ENCODE measurements around the gene FCGBP.
"Not testable (repeated sequence)": the region's sequence is repeated elsewhere in the genome, so short reads cannot be mapped to it uniquely, and the experiment has no call there.

Gene FCGBP

DNA sequence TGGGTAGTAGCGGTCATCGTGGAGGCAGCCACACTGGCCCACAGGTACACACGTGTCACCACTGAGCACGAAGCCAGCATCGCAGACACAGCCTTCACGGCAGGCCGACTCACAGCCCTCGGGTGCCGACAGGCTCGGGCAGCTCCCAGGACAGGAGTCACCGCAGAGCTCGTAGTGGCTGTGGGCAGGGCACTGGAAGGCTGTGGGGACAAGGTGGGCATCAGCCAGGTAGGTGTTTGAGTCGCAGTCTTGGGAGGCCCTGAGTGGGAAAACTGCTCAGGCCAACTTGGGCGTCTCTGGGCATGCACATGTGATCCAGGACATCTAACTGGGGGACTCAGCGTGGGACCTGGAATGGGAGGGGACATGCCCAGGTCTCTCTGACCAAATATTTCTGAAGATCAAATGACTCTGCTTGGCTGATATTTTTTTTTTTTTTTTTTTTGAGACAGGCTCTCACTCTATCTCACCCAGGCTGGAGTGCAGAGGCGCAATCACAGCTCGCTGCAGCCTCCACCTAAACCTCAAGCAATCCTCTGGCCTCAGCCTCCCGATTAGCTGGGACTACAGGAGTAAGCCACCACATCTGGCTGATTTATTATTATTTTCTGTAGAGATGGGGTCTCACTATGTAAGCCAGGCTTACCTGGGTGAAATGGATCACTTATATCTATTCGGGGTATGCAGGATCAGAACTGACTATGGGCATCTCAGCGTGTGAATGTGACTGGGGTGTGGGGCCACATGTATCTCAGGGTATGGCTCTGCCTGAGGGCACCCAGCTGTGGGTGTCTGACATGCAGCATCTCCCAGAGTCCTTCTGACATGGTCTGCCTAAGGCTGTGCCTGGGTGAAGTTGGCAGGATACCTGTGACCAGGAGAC lies 44.3 kb downstream of the FCGBP start:
- DNase-seq, result not testable (repeated sequence)

GRCh38 chr19:39887456-39887951 lies 46.9 kb downstream of the FCGBP start:
- not testable (repeated sequence) for DNase-seq

- DNase-seq, result not testable (repeated sequence)
Observed at GRCh38 chr19:39885821-39886554, 48.4 kb downstream of the FCGBP start.

DNA sequence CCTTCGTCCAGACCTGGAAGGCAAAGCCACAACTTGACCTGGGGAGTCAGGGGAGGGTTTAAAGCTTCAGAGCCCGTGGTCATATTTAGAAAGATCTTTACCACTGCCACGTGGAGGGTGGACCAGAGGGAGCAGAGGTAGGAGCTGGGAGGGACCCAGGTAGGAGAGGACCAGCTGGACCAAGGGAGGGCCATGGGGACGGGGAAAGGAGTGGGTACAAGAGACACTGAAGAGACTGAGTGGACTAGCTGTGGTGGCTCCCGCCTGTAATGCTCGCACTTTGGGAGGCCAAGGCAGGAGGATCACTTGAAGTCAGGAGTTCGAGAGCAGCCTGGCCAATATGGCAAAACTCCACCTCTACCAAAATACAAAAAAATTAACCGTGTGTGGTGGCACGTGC lies 49.7 kb downstream of the FCGBP start:
- not testable (repeated sequence) for DNase-seq

Measured in stimulated activated CD4-positive, alpha-beta T cell treated with anti-CD3 and anti-CD28 coated beads, Interleukin-4, amount 100 ng/mL, for 1 hour (primary cell).